CMK (cell line): ENCODE results near the gene PRSS36.
"Not testable (repeated sequence)": the region's sequence is repeated elsewhere in the genome, so short reads cannot be mapped to it uniquely, and the experiment has no call there.

Experiments used
- DNase-seq: peaks from one replicate; pipeline ENCODE4 v3.0.0-alpha.2; 2010; ENCODE audit warnings: low read depth

PRSS36 gene

GRCh38 chr16:31120129-31120528 is 29.7 kb downstream of the PRSS36 start:
- no peak for DNase-seq

GRCh38 chr16:31118223-31119155 is 31.4 kb downstream of the PRSS36 start:
- no peak for DNase-seq

DNA sequence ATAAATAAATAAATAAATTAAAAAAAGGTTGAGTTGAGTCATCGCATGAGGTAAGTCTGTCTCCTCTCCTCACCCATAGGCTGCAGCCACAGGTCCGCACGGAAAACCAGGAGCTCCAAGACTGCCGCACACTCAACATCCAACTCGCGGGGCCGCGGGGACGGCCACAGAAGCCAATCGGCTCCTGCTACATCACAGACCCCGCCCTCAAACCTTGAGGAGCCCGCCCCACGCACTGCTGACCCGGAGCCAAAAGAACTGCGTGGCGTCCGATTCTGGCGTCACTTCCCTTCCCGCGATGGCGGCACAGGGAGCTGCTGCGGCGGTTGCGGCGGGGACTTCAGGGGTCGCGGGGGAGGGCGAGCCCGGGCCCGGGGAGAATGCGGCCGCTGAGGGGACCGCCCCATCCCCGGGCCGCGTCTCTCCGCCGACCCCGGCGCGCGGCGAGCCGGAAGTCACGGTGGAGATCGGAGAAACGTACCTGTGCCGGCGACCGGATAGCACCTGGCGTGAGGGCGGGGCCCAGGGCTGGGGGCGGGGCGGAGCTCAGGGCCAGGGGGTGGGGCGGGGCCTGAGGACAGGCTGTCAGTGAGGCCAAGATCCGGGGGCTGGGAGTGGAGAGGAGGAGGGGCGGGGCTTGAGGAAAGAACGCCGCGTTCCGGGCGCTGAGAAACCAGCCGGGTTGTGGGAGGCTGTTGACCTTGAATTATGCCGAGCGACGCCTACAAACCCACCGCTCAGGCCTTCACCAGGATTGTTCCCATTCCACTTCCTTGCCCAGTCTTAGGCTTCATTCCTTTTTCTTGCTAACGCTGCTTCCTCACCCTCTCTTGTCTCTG is 32.3 kb downstream of the PRSS36 start, which contains the start of gene KAT8:
Gene KAT8, plus strand, starts transcription at position 281 of the 839 bp plus-strand sequence. Its CDS starts 18 bp downstream, at position 299.
- peak; percentile 93 for DNase-seq

DNA sequence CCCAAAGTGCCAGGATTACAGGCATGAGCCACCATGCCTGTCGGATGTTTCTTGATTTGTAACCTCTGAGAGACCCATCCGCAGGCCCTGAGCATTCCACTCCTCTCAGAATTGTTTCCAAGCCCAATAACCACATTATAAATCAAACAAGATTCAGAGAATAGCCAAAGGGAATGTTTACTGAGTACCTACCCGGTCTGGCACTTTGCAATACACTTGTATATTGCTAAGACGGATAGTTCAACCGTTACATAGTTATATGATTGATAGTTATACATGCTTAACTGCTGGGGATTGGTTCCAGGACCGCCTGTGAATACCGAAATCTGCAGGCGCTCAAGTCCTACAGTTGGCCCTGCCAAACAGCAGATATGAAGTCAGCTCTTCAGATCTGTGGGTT is 35.4 kb downstream of the PRSS36 start:
- no peak for DNase-seq

- DNase-seq: no peak
These were observed 36.4 kb downstream of the PRSS36 start for GRCh38 chr16:31113121-31114120.

- no peak for DNase-seq
These were observed 37.2 kb downstream of the PRSS36 start for GRCh38 chr16:31112711-31113110.

DNA sequence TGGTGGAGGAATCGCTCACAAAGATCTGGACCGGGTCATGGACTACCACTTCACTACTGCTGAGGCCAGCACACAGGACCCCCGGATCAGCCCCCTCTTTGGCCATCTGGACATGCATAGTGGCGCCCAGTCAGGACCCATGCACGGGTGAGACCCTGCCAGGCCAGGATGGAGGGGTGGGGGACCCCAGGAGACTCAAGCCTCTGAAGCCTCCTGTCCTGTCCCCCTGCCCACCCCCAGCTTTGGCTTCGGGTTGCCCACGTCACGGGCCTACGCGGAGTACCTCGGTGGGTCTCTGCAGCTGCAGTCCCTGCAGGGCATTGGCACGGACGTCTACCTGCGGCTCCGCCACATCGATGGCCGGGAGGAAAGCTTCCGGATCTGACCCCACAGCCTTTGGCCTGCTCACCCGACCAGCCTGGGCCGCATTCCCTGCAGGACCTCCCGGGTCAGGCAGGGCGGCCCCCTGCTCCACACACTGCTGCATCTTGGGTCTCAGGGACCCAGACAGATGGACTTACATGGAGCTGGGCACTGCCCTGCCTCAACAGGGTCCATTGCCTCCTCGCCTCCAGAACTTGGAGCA is 37.9 kb downstream of the PRSS36 start:
- DNase-seq: no peak

- no peak for DNase-seq
These were observed 39.5 kb downstream of the PRSS36 start for GRCh38 chr16:31110106-31111034.

- no peak for DNase-seq
These were observed 40.2 kb downstream of the PRSS36 start for GRCh38 chr16:31109622-31110021.

- no peak for DNase-seq
These were observed 40.9 kb downstream of the PRSS36 start for GRCh38 chr16:31108794-31109558.

- peak; percentile 77 for DNase-seq
These were observed 41.7 kb downstream of the PRSS36 start, which contains the start of gene BCKDK for GRCh38 chr16:31108035-31108793. BCKDK (plus strand) TSS chr16:31108386; CDS start chr16:31109224, 838 bp downstream.

DNA sequence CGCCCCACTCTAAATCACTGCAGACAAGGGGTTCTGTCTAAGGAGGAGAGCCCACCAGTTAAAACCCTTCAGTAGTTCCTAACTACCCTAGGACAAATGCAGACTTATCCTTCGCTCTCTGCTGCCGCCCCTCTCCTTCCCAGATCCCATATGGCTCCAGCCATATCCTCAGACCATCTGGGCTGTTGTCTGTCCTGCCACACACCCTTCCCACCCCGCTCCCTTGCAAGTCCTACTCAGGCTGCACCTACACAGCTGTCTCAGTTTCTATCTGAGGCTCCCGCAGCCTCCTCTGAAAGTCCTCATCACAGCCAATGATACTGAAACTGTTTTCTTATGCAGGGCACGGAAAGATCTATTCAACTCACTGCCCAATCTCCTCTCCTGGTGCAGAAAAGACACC is 42.4 kb downstream of the PRSS36 start:
- DNase-seq: no peak

DNA sequence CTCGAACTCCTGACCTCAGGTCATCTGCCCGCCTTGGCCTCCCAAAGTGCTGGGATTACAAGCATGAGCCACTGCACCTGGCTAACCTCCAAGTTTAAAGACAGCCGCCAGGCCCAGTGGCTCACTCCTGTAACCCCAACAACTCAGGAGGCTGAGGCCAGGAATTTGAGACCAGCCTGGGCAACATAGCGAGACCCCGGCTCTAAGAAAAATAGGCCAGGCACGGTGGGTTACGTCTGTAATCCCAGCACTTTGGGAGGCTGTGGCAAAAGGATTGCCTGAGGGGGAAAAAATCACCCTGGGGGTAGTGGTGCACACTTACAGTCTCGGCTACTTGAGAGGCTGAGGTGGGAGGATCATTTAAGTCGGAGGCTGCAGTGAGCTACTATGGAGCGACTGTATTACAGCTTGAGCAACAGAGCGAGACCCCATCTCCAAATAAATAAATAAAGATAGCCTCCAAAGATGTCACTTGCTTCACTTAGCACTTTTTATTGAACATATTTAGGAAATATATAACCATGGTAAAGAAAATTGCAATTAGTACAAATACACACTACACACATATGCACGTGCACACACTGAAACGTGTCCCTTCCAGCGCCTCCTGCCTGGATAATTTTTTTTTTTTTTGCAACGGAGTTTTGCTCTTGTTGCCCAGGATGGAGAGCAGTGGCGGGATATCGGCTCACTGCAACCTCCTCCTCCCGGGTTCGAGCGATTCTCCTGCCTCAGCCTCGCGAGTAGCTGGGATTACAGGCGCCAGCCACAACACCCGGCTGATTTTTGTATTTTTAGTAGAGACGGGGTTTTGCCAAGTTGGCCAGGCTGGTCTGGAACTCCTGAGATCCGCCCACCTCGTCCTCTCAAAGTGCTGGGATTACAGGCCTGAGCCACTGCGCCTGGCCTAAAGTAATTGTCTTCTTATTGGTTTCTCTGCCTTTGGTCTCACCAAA is 43.1 kb downstream of the PRSS36 start:
- DNase-seq: no peak

- DNase-seq: peak; percentile 86
These were observed 44.1 kb downstream of the PRSS36 start for GRCh38 chr16:31105677-31106213.

DNA sequence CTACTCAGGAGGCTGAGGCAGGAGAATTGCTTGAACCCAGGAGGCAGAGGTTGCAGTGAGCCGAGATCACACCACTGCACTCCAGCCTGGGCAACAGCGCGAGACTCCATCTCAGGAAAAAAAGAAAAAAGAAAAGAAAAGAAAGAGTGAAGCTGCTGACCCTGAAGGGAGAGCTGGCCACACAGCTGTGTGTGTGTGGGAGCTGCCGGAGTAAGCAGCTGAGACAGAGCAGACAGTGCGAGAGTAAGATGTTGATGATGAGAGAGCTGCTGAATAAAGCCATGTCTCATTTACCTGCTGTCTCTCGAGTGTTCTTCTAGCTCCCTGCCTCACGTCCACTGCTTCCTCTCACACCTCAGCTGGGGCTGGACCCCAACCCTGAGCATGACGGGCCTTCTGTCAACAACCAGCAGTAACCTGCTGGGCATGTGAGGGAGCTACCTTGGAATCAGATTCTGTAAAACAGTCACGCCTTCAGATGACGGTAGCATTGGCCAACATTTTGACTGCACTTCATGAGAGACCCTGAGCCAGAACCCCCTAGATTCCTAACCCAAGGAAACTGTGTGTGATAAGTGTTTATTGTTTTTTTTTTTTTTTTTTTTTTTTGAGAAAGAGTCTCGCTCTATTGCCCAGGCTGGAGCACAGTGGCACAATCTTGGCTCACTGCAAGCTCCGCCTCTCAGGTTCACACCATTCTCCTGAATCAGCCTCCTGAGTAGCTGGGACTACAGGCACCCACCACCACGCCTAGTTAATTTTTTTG is 48.8 kb downstream of the PRSS36 start:
- DNase-seq: not testable (repeated sequence)
